ENCODE data around the gene SLC5A5.

GRCh38 chr19:17910791-17911360 is 39.1 kb downstream of the SLC5A5 start:
- TF ChIP-seq SRF (IDR thresholded peaks at IDR 0.05; ENCODE audit: low read depth in 2 of 2, low read length in 2 of 2) (no peak), BHLHE40 (IDR thresholded peaks at IDR 0.05; ENCODE audit: borderline replicate concordance in 1 of 2, low read depth in 2 of 2, low read length in 1 of 2) (no peak), IKZF2 (IDR thresholded peaks at IDR 0.05) (no peak), EZH2 (IDR thresholded peaks at IDR 0.05; ENCODE audit: borderline replicate concordance, control insufficient read depth, low read depth, low read length) (no peak), SP1 (IDR thresholded peaks at IDR 0.05; ENCODE audit: low read depth, low read length) (no peak), YBX1 (IDR thresholded peaks at IDR 0.05) (no peak), CTCF (IDR thresholded peaks at IDR 0.05 in 2 of 3, conservative IDR thresholded peaks at IDR 0.05 in 1 of 3; ENCODE audit: control insufficient read depth in 2 of 3, extremely low read depth in 1 of 3, insufficient read depth in 1 of 3, low read depth in 3 of 3, low read length in 3 of 3) (no peak), RAD21 (IDR thresholded peaks at IDR 0.05; ENCODE audit: insufficient read depth, low read depth, low read length) (no peak)
